HG03575 (cell line): ENCODE data around the gene CHRD.
"Not testable (repeated sequence)": the region's sequence is repeated elsewhere in the genome, so short reads cannot be mapped to it uniquely, and the experiment has no call there.

Experiments
- ATAC-seq: cut with Tn5 transposase; IDR thresholded peaks from one replicate; pipeline ENCODE4 v1.9.1; 2021; ENCODE audit not compliant: unreplicated experiment, insufficient number of reproducible peaks, low FRiP score; ENCODE audit errors: extremely low read depth

CHRD gene

GRCh38 chr3:184379358-184380184 is at the start of gene CHRD:
CHRD (plus strand) TSS chr3:184380054; CDS start chr3:184380319, 265 bp downstream.
- ATAC-seq, result no peak

GRCh38 chr3:184332370-184333090 is 47.3 kb upstream of the CHRD start:
- no peak for ATAC-seq

- ATAC-seq, result no peak
Observed at GRCh38 chr3:184333190-184333589, 46.7 kb upstream of the CHRD start.

GRCh38 chr3:184333700-184334099 is 46.2 kb upstream of the CHRD start:
- no peak for ATAC-seq

GRCh38 chr3:184334470-184335158 is 45.2 kb upstream of the CHRD start:
- no peak for ATAC-seq

GRCh38 chr3:184335291-184335660 is 44.6 kb upstream of the CHRD start:
- ATAC-seq, result no peak

- no peak for ATAC-seq
Observed at GRCh38 chr3:184335661-184336546, 44.0 kb upstream of the CHRD start.

GRCh38 chr3:184336547-184337398 is 43.1 kb upstream of the CHRD start:
- ATAC-seq, result no peak

- ATAC-seq, result no peak
Observed at GRCh38 chr3:184337399-184337714, 42.5 kb upstream of the CHRD start, which contains the start of gene FAM131A. FAM131A (plus strand) TSS chr3:184337600; CDS start chr3:184337631, 31 bp downstream.

GRCh38 chr3:184337981-184338380 is 41.9 kb upstream of the CHRD start:
- no peak for ATAC-seq

- no peak for ATAC-seq
Observed at GRCh38 chr3:184338511-184338945, 41.3 kb upstream of the CHRD start.

GRCh38 chr3:184339001-184339400 is 40.9 kb upstream of the CHRD start:
- ATAC-seq, result no peak

- ATAC-seq, result not testable (repeated sequence)
Observed at GRCh38 chr3:184339451-184340135, 40.3 kb upstream of the CHRD start.

GRCh38 chr3:184341925-184342324 is 37.9 kb upstream of the CHRD start:
- ATAC-seq, result no peak

GRCh38 chr3:184343200-184343876 is 36.5 kb upstream of the CHRD start:
- no peak for ATAC-seq

GRCh38 chr3:184344579-184345316 is 35.1 kb upstream of the CHRD start:
- no peak for ATAC-seq
